Endothelial cell of umbilical vein (primary cell): Measurements from ENCODE around the gene NAALADL1. TPM values are rescaled to one million over a fixed set of nuclear protein-coding genes. Genes with fewer than 3 reads are reported as not detected.

Source experiments
- BruUV-seq: library from RNA; stranded (reverse); fragments of 400-500 nt; replicated peaks from 2 replicates; lab custom pipeline; 2021; lab: Mats Ljungman, UMichigan
- CTCF ChIA-PET: fragments of 300-600, 350-600 bp; sonication (Branson Sonifier 250); formaldehyde crosslinking; loops from one replicate; lab custom pipeline; 2021; ENCODE audit warnings: antibody characterized with exemption, inconsistent platforms; lab: Charles Lee
- POLR2A ChIA-PET: fragments of 300-600, 350-600 bp; sonication (Branson Sonifier 250); formaldehyde crosslinking; loops from one replicate; lab custom pipeline; 2021; ENCODE audit warnings: antibody characterized with exemption, inconsistent platforms; lab: Charles Lee
- DNase-seq: peaks from one replicate; pipeline ENCODE4 v3.0.0-alpha.2; 2011; ENCODE audit warnings: low read depth, low spot score
- FAIRE-seq: peaks from 2 replicates; lab custom pipeline; 2011; peaks lifted over from hg19 to GRCh38; lab: Jason Lieb, UNC
- H2AFZ ChIP-seq: 2 replicates; pipeline ENCODE4 v1.6.0; 2012; ENCODE audit warnings: low read depth, low read length, control low read depth, inconsistent platforms
- H3K27ac ChIP-seq: 2 replicates; pipeline ENCODE4 v1.5.1; 2011; ENCODE audit warnings: low read depth, mild to moderate bottlenecking, control low read depth, low read length, moderate library complexity; ENCODE audit not compliant: insufficient read depth
- H3K27me3 ChIP-seq, 2 experiments: 2 replicates each; pipeline versions ENCODE4 v1.6.0 to v1.6.1; 2011; ENCODE audit warnings: low read length in 2 of 2, mixed read lengths in 1 of 2; ENCODE audit not compliant: control insufficient read depth in 2 of 2, insufficient read depth in 2 of 2
- H3K36me3 ChIP-seq, 2 experiments: 2 replicates in 1 of 2; 3 replicates in 1 of 2; pipeline ENCODE4 v1.5.1; 2011; ENCODE audit warnings: low read length in 2 of 2, mild to moderate bottlenecking in 1 of 2, moderate library complexity in 1 of 2; ENCODE audit not compliant: control insufficient read depth in 2 of 2, insufficient read depth in 2 of 2; ENCODE audit errors: extremely low read depth in 1 of 2
- H3K4me1 ChIP-seq: 3 replicates; pipeline ENCODE4 v1.5.1; 2011; ENCODE audit warnings: mild to moderate bottlenecking, low read length; ENCODE audit not compliant: control insufficient read depth, insufficient read depth; ENCODE audit errors: extremely low read depth
- H3K4me2 ChIP-seq: 2 replicates; pipeline ENCODE4 v1.6.1; 2011; ENCODE audit warnings: low read length, control low read depth, mixed read lengths; ENCODE audit not compliant: insufficient read depth
- H3K4me3 ChIP-seq, 3 experiments: fragments of 200-600 bp in 1 of 3; sonication (generic), shearing (Covaris generic) in 1 of 3; replicated peaks in 1 of 3; 2 replicates each; pipeline ENCODE4 v1.5.1; 2011 to 2016; ENCODE audit warnings: control low read depth in 3 of 3, low read length in 3 of 3, mild to moderate bottlenecking in 2 of 3, inconsistent platforms in 1 of 3, low read depth in 1 of 3, moderate library complexity in 1 of 3; ENCODE audit not compliant: insufficient read depth in 1 of 3
- H3K79me2 ChIP-seq: 2 replicates; pipeline ENCODE4 v1.6.0; 2012; ENCODE audit warnings: low read length, inconsistent platforms; ENCODE audit not compliant: control insufficient read depth, insufficient read depth
- H3K9ac ChIP-seq: replicated peaks from 2 replicates; pipeline ENCODE3; 2011; ENCODE audit warnings: low read length, control low read depth; ENCODE audit not compliant: insufficient read depth; ENCODE audit errors: extremely low read depth
- H3K9me1 ChIP-seq: replicated peaks from 3 replicates; pipeline ENCODE4 v1.6.0; 2011; ENCODE audit warnings: mild to moderate bottlenecking, low read length; ENCODE audit not compliant: control insufficient read depth, insufficient read depth; ENCODE audit errors: extremely low read depth
- H3K9me3 ChIP-seq: replicated peaks from 2 replicates; pipeline ENCODE4 v1.5.1; 2012; ENCODE audit warnings: low read length, inconsistent platforms; ENCODE audit not compliant: control insufficient read depth, insufficient read depth
- H4K20me1 ChIP-seq: replicated peaks from 2 replicates; pipeline ENCODE3; 2011; ENCODE audit warnings: mild to moderate bottlenecking, low read length; ENCODE audit not compliant: control insufficient read depth, insufficient read depth; ENCODE audit errors: extremely low read depth
- EZH2 ChIP-seq: IDR thresholded peaks from 2 replicates; pipeline ENCODE4 v1.6.1; 2012; ENCODE audit warnings: borderline replicate concordance, low read depth, mild to moderate bottlenecking, moderate library complexity, low read length, inconsistent platforms; ENCODE audit not compliant: severe bottlenecking
- FOS ChIP-seq: IDR thresholded peaks from 2 replicates; pipeline ENCODE4 v1.6.1; 2011; ENCODE audit warnings: mild to moderate bottlenecking, low read length, moderate library complexity, borderline replicate concordance; ENCODE audit not compliant: insufficient read depth
- GATA2 ChIP-seq: IDR thresholded peaks from 2 replicates; pipeline ENCODE4 v1.7.0; 2011; ENCODE audit warnings: low read depth, mild to moderate bottlenecking, moderate library complexity, mixed read lengths, low read length; ENCODE audit not compliant: insufficient read length, insufficient read depth
- JUN ChIP-seq: IDR thresholded peaks from 2 replicates; pipeline ENCODE4 v1.6.1; 2011; ENCODE audit warnings: borderline replicate concordance, low read depth; ENCODE audit not compliant: insufficient read length, insufficient read depth
- MYC ChIP-seq: IDR thresholded peaks from one replicate; pipeline ENCODE4 v1.6.1; 2011; ENCODE audit warnings: mild to moderate bottlenecking, low read depth, low read length
- POLR2A ChIP-seq: IDR thresholded peaks from 2 replicates; pipeline ENCODE4 v1.6.1; 2012; ENCODE audit warnings: low read depth, mild to moderate bottlenecking, control low read depth, low read length
- POLR2AphosphoS5 ChIP-seq: IDR thresholded peaks from 2 replicates; pipeline ENCODE4 v1.6.1; 2012; ENCODE audit warnings: low read depth, mild to moderate bottlenecking, control low read depth, low read length, moderate library complexity; ENCODE audit not compliant: insufficient read depth
- dilution Hi-C: fragments of 300-500 bp; cut with MboI; formaldehyde crosslinking; loops from one replicate; pipeline ENCODE4 v1.15.0; 2019; ENCODE audit warnings: low sequenced_read_pairs; ENCODE audit not compliant: extremely low pct_ligation_motif_present
- intact Hi-C: fragments of 100-400 bp; cut with micrococcal nuclease; formaldehyde crosslinking; loops from one replicate; pipeline ENCODE4 v1.10.0; 2022
- polyA plus RNA-seq, 4 experiments: library from polyadenylated mRNA; depleted of rRNA in 3 of 4; stranded (reverse) in 3 of 4; unstranded in 1 of 4; fragments of >200 nt; gene quantifications; 2 replicates each; pipeline versions ENCODE4 v1.2.1 to v1.2.3, GENCODE V29; 2011 to 2012; ENCODE audit warnings: missing spikeins in 1 of 4
- total RNA-seq: library from RNA; stranded (reverse); gene quantifications from 2 replicates; pipeline ENCODE4 v1.2.3, GENCODE V29; 2021
- TF ChIP-seq, protein P1 (sequence below): IDR thresholded peaks from 2 replicates; pipeline ENCODE4 v1.6.1; 2011; ENCODE audit not compliant: insufficient read depth, insufficient read length
- TF ChIP-seq, protein P2 (sequence below), 2 donors: IDR thresholded peaks; 1 replicate in 1 of 2; 2 replicates in 1 of 2; pipeline ENCODE4 v1.5.1; 2011; ENCODE audit warnings: low read length in 2 of 2, mild to moderate bottlenecking in 2 of 2, moderate library complexity in 2 of 2, control low read depth in 1 of 2, inconsistent platforms in 1 of 2, low read depth in 1 of 2; ENCODE audit not compliant: insufficient read depth in 1 of 2; ENCODE audit errors: extremely low read depth in 1 of 2

NAALADL1 gene
- total and polyA plus RNA-seq, 2 donors (not counting 3 experiments of a cell fraction or from before 2014, with no cell fraction given): 6.8 to 13.9 TPM

DNA sequence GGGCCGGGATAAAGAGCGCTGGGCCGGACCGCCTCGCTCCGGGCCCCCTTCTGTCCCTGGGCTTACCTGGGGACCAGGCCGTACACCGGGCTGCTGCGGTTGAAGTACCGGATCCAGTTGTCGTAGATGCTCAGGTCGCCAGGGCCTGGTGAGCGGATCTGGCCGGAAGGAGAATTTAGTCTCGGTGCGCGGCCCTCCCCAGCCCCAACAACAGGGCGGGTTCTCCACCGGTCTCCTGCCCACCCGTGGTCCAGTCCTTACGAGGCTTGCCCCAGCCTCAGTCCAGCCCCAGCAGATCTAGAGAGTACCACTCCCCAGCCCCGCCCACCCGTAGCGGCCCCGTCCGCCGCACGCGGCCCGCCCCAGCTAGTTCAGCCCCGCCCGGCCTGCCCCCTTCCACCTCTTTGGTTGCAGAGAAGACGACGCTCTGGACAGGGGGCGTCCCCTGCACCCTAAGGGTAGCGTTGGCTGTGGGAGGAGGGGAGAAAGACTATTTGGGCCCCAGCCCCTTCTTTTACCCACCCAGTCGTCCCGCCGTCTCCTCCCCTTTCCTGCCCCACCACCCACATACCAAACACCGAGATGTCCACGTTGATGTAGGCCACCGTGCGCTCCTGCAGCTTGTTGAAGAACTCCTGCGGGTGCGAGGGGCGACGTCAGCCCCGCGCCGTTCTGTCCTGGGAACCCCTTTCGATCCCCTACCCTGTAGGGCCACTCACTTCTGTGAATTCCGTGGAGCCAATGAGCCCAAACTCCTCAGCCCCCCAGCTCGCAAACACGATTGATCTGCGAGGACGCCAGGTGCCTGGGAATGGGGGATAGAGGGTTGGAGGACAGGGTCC, 10.6 kb downstream of the NAALADL1 start:
- intact Hi-C loops (no loop called here), dilution Hi-C loops (no loop called here)
- H3K4me1 ChIP-seq: peaks cover 6% of the 10 kb centered on the region
- H3K27ac ChIP-seq: no peak overlapping the region
- FAIRE-seq (no peak), DNase-seq (no peak)
- BruUV-seq: no TSS peak
- no peaks in the 10 kb centered on the region for H3K79me2 ChIP-seq
- peaks cover 0 to 8% of the 10 kb centered on the region in 2 experiments for H3K36me3 ChIP-seq
- no peaks in the 10 kb centered on the region for H4K20me1 ChIP-seq
- no peaks in the 10 kb centered on the region for H3K27me3 ChIP-seq
- H3K4me2 ChIP-seq: peak overlapping the region; percentile 42
- POLR2A ChIA-PET: no interaction called here
- H2AFZ ChIP-seq: peak overlapping the region; percentile 88
- no peak overlapping the region for H3K9ac ChIP-seq
- H3K9me3 ChIP-seq: no peaks in the 10 kb centered on the region
- H3K4me3 ChIP-seq: peak overlapping the region; percentile 13 to 42 (median 19)
- CTCF ChIA-PET: interaction anchor here (1.2 kb wide), 1 partner anchor 51 kb away, joined by 3 read pairs; the partner anchor contains the start of gene BATF2
- H3K9me1 ChIP-seq: no peaks in the 10 kb centered on the region
- no peak for TF ChIP-seq POLR2A
- TF ChIP-seq, protein P1, sequence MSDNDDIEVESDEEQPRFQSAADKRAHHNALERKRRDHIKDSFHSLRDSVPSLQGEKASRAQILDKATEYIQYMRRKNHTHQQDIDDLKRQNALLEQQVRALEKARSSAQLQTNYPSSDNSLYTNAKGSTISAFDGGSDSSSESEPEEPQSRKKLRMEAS: no peak
- no peak for TF ChIP-seq JUN
- TF ChIP-seq FOS: no peak
- TF ChIP-seq MYC: no peak
- TF ChIP-seq GATA2: no peak
- TF ChIP-seq EZH2: no peak
- TF ChIP-seq POLR2AphosphoS5: no peak
- TF ChIP-seq, protein P2, sequence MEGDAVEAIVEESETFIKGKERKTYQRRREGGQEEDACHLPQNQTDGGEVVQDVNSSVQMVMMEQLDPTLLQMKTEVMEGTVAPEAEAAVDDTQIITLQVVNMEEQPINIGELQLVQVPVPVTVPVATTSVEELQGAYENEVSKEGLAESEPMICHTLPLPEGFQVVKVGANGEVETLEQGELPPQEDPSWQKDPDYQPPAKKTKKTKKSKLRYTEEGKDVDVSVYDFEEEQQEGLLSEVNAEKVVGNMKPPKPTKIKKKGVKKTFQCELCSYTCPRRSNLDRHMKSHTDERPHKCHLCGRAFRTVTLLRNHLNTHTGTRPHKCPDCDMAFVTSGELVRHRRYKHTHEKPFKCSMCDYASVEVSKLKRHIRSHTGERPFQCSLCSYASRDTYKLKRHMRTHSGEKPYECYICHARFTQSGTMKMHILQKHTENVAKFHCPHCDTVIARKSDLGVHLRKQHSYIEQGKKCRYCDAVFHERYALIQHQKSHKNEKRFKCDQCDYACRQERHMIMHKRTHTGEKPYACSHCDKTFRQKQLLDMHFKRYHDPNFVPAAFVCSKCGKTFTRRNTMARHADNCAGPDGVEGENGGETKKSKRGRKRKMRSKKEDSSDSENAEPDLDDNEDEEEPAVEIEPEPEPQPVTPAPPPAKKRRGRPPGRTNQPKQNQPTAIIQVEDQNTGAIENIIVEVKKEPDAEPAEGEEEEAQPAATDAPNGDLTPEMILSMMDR (IDR thresholded peaks at IDR 0.05; ENCODE audit: extremely low read depth in 1 of 2, insufficient read depth in 1 of 2, low read depth in 1 of 2, low read length in 2 of 2): no peak
